ENCODE measurements around the gene CETP. TPM values are rescaled to one million over a fixed set of nuclear protein-coding genes. Genes with fewer than 3 reads are reported as not detected.

Gene CETP
- total and polyA plus RNA-seq, 5 experiments from 2014 or later: 0.20 to 0.27 (median 0.21) TPM; not detected in 2

DNA sequence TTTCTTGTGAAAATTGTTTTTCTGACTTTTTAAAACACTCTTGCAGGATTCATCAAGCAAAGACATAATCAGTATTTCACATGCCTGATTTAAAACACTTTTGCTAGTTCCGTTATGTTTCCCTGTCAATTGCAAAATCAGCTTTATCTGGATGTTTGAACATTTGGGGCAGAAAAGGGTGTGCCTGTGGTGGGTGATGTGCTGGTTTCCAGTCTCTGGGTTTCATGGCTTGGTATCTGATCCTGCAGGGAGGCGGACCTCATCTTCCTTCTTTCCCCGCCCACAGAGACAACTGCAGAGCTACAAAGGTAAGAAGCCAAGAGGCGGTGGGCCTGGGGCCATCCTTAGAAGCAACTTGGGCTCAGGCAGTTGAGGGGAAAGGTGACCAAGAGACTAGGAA lies 69.4 kb downstream of the CETP start:
- peaks cover 0 to 87% (median 46%) of the 10 kb centered on the region in 3 donors for H3K36me3 Mint-ChIP-seq
- POLR2A ChIA-PET: interaction anchor here (0.7 to 15.3 kb wide), 7 partner anchors 5 to 252 kb away, joined by 3 to 319 read pairs (median 6); partner anchors contain the start of gene NLRC5
- DNase-seq (no peak), ATAC-seq (no peak)
- H3K4me1 Mint-ChIP-seq: peaks cover 56 to 93% (median 83%) of the 10 kb centered on the region in 4 donors
- peaks cover 0 to 11% (median 0%) of the 10 kb centered on the region in 9 donors for H3K9me3 Mint-ChIP-seq
- peak overlapping the region in 8 of 10 donors; percentile 48 to 85 (median 72) for H3K27ac Mint-ChIP-seq
- H3K27me3 Mint-ChIP-seq: no peaks in the 10 kb centered on the region
- H3K4me3 Mint-ChIP-seq: no peak overlapping the region

DNA sequence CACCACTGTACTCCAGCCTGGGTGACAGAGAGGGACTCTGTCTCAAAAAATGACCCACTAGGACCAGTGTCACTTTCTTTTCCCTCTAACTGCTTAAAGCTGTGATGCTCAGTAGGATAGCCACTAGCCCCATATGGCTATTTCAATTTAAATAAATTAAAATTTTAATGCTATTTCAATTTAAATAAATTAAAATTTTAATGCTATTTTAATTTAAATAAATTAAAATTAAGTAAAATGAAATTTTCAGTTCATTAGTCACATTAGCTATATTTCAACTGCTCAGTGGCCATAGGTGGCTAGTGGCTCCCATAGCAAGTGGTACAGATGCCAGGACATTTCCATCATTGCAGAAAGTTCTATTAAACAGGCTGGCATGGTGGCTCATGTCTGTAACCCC lies 70.6 kb downstream of the CETP start:
- DNase-seq (no peak), ATAC-seq (no peak)
- H3K36me3 Mint-ChIP-seq: peaks cover 0 to 84% (median 46%) of the 10 kb centered on the region in 3 donors
- peak overlapping the region in 7 of 10 donors; percentile 51 to 94 (median 74) for H3K27ac Mint-ChIP-seq
- H3K27me3 Mint-ChIP-seq: no peaks in the 10 kb centered on the region
- peaks cover 0 to 11% (median 0%) of the 10 kb centered on the region in 9 donors for H3K9me3 Mint-ChIP-seq
- POLR2A ChIA-PET: interaction anchor here (0.7 to 15.3 kb wide), 6 partner anchors 4 to 213 kb away, joined by 3 to 319 read pairs (median 10); partner anchors contain the start of gene NLRC5
- no peak overlapping the region for H3K4me3 Mint-ChIP-seq
- peaks cover 54 to 93% (median 83%) of the 10 kb centered on the region in 4 donors for H3K4me1 Mint-ChIP-seq

GRCh38 chr16:57032931-57033330 lies 71.2 kb downstream of the CETP start:
- POLR2A ChIA-PET: interaction anchor here (0.7 to 15.3 kb wide), 7 partner anchors 3 to 214 kb away, joined by 3 to 319 read pairs (median 8); partner anchors contain the start of gene NLRC5

More at GRCh38 chr16:57032931-57033330, 71.2 kb downstream of the CETP start:
- Mint-ChIP-seq H3K4me3 (no peak overlapping the region), H3K9me3 (peaks cover 0 to 11% (median 0%) of the 10 kb centered on the region in 9 donors), H3K36me3 (peaks cover 0 to 83% (median 43%) of the 10 kb centered on the region in 3 donors), H3K4me1 (peaks cover 53 to 93% (median 83%) of the 10 kb centered on the region in 4 donors), H3K27me3 (no peaks in the 10 kb centered on the region), H3K27ac (peak overlapping the region; percentile 55 to 100 (median 88))
- ATAC-seq (no peak), DNase-seq (no peak)

Other genes with a start within 250 kb of the CETP start
- 10 to 100 TPM; 82.5 to 85.0 TPM for gene NUP93, start 231.8 kb upstream of the CETP start, total RNA-seq
- 100 to 1,000 TPM in 1 of 3 donors, 10 to 100 TPM in 2; 66.6 to 104 (median 77.5) TPM for gene NUP93, start 231.8 kb upstream of the CETP start, polyA plus RNA-seq
- not detected for gene SLC12A3, start 96.7 kb upstream of the CETP start, total RNA-seq
- not detected for gene SLC12A3, start 96.7 kb upstream of the CETP start, polyA plus RNA-seq
- gene HERPUD1, start 29.8 kb upstream of the CETP start, total RNA-seq: 100 to 1,000 TPM; 190 to 214 TPM
- gene HERPUD1, start 29.8 kb upstream of the CETP start, polyA plus RNA-seq: 10 to 100 TPM; 43.8 to 88.6 (median 57.6) TPM
- gene NLRC5, start 27.6 kb downstream of the CETP start, total RNA-seq: 100 to 1,000 TPM; 474 to 488 TPM
- gene NLRC5, start 27.6 kb downstream of the CETP start, polyA plus RNA-seq: 100 to 1,000 TPM in 1 of 3 donors, 10 to 100 TPM in 2; 70.4 to 137 (median 80.0) TPM
- gene CPNE2, start 130.6 kb downstream of the CETP start, total RNA-seq: 10 to 100 TPM in 1 of 2 experiments, 1 to 10 TPM in 1; 9.6 to 10.3 TPM
- 10 to 100 TPM; 26.8 to 60.4 (median 30.4) TPM for gene CPNE2, start 130.6 kb downstream of the CETP start, polyA plus RNA-seq
- gene PSME3IP1, start 224.1 kb downstream of the CETP start, total RNA-seq: 100 to 1,000 TPM; 137 to 158 TPM
- gene PSME3IP1, start 224.1 kb downstream of the CETP start, polyA plus RNA-seq: 10 to 100 TPM; 66.0 to 81.4 (median 67.1) TPM
- 10 to 100 TPM; 25.9 to 32.6 TPM for gene RSPRY1, start 224.4 kb downstream of the CETP start, total RNA-seq
- gene RSPRY1, start 224.4 kb downstream of the CETP start, polyA plus RNA-seq: 10 to 100 TPM; 28.4 to 34.6 (median 29.3) TPM

Data from naive thymus-derived CD8-positive, alpha-beta T cell (primary cell).